Osteoblast (primary cell): ENCODE results near the gene STAT6. TPM values are rescaled to one million over a fixed set of nuclear protein-coding genes. Genes with fewer than 3 reads are reported as not detected.

Experiments used
- DNase-seq: peaks from one replicate; pipeline ENCODE4 v3.0.0; 2011; ENCODE audit warnings: low spot score, mixed read lengths; ENCODE audit not compliant: insufficient read length; ENCODE audit errors: missing footprints
- H2AFZ ChIP-seq: 2 replicates; pipeline ENCODE4 v1.6.0; 2011; ENCODE audit warnings: mild to moderate bottlenecking, low read length
- H3K27ac ChIP-seq: 2 replicates; pipeline ENCODE4 v1.5.1; 2011; ENCODE audit warnings: mild to moderate bottlenecking, low read depth, low read length, moderate library complexity
- H3K27me3 ChIP-seq: 2 replicates; pipeline ENCODE4 v1.6.0; 2012; ENCODE audit warnings: mild to moderate bottlenecking, control low read depth, inconsistent platforms, low read length, moderate library complexity; ENCODE audit not compliant: insufficient read depth
- H3K36me3 ChIP-seq: 2 replicates; pipeline ENCODE4 v1.5.1; 2011; ENCODE audit warnings: mild to moderate bottlenecking, low read length, control low read depth, moderate library complexity; ENCODE audit not compliant: insufficient read depth
- H3K4me1 ChIP-seq: 2 replicates; pipeline ENCODE4 v1.5.1; 2011; ENCODE audit warnings: mild to moderate bottlenecking, low read length, control low read depth, moderate library complexity; ENCODE audit not compliant: insufficient read depth
- H3K4me2 ChIP-seq: 2 replicates; pipeline ENCODE4 v1.6.0; 2011; ENCODE audit warnings: mild to moderate bottlenecking, low read length; ENCODE audit not compliant: insufficient read depth
- H3K4me3 ChIP-seq: fragments of 200-600 bp; sonication (generic); 3 replicates; pipeline ENCODE4 v1.5.1; 2012; ENCODE audit warnings: mild to moderate bottlenecking, low read length, inconsistent platforms; ENCODE audit not compliant: insufficient read depth
- H3K79me2 ChIP-seq: 2 replicates; pipeline ENCODE4 v1.6.0; 2012; ENCODE audit warnings: mild to moderate bottlenecking, low read length, control low read depth, inconsistent platforms; ENCODE audit not compliant: insufficient read depth
- H3K9me3 ChIP-seq: 2 replicates; pipeline ENCODE4 v1.5.1; 2011; ENCODE audit warnings: low read depth, low read length, control low read depth
- H4K20me1 ChIP-seq: 2 replicates; pipeline ENCODE4 v1.6.0; 2012; ENCODE audit warnings: mild to moderate bottlenecking, low read length, control low read depth; ENCODE audit not compliant: insufficient read depth
- total RNA-seq: library from RNA; depleted of rRNA; stranded (reverse); fragments of >200 nt; gene quantifications from 2 replicates; pipeline ENCODE4 v1.2.3, GENCODE V29; 2012
- TF ChIP-seq, protein P1 (sequence below): IDR thresholded peaks from 2 replicates; pipeline ENCODE4 v1.5.1; 2011; ENCODE audit warnings: mild to moderate bottlenecking, low read depth, low read length, moderate library complexity; ENCODE audit errors: extremely low read depth

STAT6 gene
- total RNA-seq, 1 donor, result 167 TPM

DNA sequence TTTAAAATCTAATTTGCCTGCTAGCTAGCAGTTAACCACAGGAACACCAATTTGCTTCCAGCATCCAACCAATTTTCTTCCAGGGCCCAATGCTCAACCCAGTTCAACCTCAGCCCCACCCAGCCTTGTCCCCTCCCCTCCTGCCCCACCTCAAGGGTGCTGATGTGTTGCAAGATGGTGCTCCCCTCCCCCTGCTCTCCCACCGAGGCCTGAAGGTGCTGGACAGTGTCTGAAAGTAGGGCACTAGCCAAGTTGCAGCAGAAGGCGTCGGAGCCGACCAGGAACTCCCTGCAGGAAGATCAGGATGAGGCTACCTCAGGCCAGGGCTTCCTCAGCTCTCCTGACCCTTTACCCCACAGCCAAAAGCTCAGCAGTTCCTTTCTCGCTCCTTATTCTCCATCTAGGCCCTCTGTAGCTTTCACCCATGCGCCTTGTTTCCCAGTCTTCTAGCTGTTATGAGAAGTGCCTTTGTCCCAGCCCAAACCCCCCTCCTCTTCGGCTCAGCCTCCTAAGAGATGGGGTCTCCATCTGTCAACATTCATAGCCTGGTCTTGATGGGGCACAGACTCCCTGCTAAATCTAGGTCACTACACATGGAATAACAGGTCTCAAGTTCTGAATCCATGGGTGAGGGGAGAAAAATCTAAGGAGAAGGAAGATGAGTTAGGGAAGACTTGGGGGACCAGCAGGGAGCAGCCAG, 3.6 kb downstream of the STAT6 start:
- peaks cover 26% of the 10 kb centered on the region for H3K4me1 ChIP-seq
- peak; percentile 34 for DNase-seq
- no peak overlapping the region for H2AFZ ChIP-seq
- peaks cover 41% of the 10 kb centered on the region for H3K79me2 ChIP-seq
- TF ChIP-seq, protein P1, sequence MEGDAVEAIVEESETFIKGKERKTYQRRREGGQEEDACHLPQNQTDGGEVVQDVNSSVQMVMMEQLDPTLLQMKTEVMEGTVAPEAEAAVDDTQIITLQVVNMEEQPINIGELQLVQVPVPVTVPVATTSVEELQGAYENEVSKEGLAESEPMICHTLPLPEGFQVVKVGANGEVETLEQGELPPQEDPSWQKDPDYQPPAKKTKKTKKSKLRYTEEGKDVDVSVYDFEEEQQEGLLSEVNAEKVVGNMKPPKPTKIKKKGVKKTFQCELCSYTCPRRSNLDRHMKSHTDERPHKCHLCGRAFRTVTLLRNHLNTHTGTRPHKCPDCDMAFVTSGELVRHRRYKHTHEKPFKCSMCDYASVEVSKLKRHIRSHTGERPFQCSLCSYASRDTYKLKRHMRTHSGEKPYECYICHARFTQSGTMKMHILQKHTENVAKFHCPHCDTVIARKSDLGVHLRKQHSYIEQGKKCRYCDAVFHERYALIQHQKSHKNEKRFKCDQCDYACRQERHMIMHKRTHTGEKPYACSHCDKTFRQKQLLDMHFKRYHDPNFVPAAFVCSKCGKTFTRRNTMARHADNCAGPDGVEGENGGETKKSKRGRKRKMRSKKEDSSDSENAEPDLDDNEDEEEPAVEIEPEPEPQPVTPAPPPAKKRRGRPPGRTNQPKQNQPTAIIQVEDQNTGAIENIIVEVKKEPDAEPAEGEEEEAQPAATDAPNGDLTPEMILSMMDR, result no peak
- H3K27ac ChIP-seq, result no peak overlapping the region
- H3K27me3 ChIP-seq, result no peaks in the 10 kb centered on the region
- peaks cover 40% of the 10 kb centered on the region for H3K36me3 ChIP-seq
- no peak overlapping the region for H3K4me2 ChIP-seq
- H3K9me3 ChIP-seq, result no peaks in the 10 kb centered on the region
- no peak overlapping the region for H3K4me3 ChIP-seq
- H4K20me1 ChIP-seq, result peaks cover 22% of the 10 kb centered on the region

DNA sequence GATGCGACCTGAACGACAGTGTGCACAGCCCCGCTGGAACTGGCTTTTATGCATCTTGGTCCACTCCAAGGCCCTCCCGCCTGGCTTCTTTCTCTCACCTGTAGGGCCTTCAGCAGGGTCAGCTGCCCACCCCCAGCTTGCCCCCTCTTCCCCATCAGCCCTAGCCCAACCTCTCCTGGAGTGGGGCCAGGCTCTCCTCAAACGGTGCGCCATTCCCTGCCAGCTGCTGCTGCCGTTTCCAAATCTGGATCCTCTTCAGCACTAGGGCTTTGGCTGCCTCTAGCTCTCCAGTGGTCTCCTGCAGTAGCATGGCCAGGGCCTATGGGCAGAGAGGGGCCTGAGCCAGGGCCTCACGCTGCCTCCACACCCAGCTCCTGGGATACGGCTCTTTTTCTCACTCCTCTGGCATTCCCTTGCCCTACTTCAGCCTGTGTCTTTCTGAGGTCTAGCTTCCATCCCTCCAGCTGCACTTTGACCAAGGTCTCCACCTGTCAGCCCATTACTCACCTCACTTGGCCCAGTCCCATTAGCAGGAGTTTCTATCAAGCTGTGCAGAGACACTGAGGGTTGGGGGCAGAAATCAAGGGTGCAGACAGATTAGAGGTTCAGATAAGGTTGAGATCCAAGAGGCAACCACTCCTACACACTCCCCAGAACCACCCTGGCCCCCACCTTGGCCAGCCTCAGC, 5.0 kb downstream of the STAT6 start:
- TF ChIP-seq, protein P1, result no peak
- DNase-seq, result peak; percentile 27
- H2AFZ ChIP-seq, result no peak overlapping the region
- no peak overlapping the region for H3K4me3 ChIP-seq
- H3K36me3 ChIP-seq, result peaks cover 48% of the 10 kb centered on the region
- peaks cover 12% of the 10 kb centered on the region for H3K4me1 ChIP-seq
- H3K4me2 ChIP-seq, result no peak overlapping the region
- H3K9me3 ChIP-seq, result no peaks in the 10 kb centered on the region
- peaks cover 38% of the 10 kb centered on the region for H3K79me2 ChIP-seq
- no peaks in the 10 kb centered on the region for H3K27me3 ChIP-seq
- H3K27ac ChIP-seq, result no peak overlapping the region
- peaks cover 22% of the 10 kb centered on the region for H4K20me1 ChIP-seq

DNA sequence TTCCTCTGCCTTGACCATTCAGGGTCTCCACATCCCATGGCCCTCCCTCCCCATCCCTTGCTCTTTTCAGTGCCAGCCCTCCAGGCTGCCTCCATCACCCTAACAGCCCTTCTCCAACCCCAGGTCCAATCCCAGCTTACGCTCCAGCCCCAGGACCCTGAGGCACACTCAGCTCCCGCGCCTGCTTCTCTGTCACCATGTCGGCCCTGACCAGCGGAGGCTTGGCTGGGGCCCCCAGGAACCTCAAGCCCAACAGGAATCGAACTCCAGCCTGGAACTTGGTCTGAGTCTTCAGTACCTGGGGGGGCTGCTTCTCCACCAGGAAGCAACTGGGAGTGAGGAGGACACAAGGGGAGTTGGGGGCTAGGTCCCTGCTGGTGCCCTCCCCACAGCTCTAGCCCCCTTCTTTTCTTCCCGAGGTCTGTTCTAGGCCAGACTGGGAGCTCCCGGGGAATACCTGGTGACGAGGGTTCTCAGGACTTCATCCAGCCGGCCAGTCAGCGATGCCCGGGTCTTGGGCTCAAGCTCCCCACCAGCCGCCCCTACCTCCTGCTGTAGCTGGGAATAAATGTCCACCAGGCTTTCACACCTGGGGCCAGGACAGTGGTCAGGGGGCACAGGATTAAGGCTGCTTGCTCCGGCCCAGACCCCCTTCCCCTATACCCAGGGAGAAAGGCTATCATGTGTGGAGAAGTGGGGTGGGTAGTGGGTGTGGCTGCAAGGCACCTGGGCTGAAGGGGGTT, 6.0 kb downstream of the STAT6 start:
- H4K20me1 ChIP-seq, result peaks cover 21% of the 10 kb centered on the region
- H3K36me3 ChIP-seq, result peaks cover 48% of the 10 kb centered on the region
- TF ChIP-seq, protein P1, result no peak
- DNase-seq, result peak; percentile 41
- no peaks in the 10 kb centered on the region for H3K9me3 ChIP-seq
- H2AFZ ChIP-seq, result no peak overlapping the region
- no peak overlapping the region for H3K27ac ChIP-seq
- H3K79me2 ChIP-seq, result peaks cover 28% of the 10 kb centered on the region
- H3K4me3 ChIP-seq, result no peak overlapping the region
- H3K4me2 ChIP-seq, result no peak overlapping the region
- no peaks in the 10 kb centered on the region for H3K27me3 ChIP-seq
- peaks cover 10% of the 10 kb centered on the region for H3K4me1 ChIP-seq
